ENCODE data around the gene KLF16. TPM values are rescaled to one million over a fixed set of nuclear protein-coding genes. Genes with fewer than 3 reads are reported as not detected.

The KLF16 gene
- total and polyA plus RNA-seq, 10 of the 15 experiments (the other 5 are each of a cell fraction or from before 2014, with no cell fraction given), result 0.03 to 41.2 (median 2.6) TPM

DNA sequence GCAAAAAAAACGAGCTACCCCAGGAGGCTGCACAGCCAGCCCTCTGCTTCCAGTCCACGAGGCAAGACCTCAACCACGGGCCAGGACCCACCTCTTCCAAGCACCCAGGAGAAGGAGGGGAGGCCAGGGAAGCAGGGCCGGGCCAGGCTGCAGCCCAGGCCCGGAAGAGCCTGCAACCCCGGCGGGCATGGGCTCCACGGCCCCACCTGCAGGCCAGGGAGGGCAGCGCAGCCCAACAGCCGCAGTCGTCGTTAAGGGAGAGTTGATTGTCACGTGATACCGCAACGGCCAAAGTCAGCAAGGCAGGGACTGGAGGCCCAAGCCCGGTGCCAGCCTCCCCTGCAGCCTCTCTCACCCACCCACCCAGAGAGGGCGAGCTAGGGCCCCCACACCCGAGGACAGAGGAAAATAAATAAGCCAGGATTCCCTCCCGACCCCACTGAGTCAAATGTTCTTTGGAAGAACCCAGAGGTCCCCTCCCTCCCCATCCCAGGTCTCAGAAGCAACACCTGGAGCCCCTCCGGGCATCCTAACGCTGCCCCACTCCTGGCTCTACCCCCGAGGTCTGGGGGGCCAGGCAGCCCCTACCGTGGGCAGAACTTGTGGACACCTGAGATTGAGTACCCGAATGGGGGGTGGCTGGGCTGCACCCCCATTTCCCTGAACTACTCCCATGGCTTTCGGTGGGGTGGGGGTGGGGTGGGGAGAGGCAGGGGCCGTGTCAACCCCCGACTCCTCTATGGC, 9.9 kb downstream of the KLF16 start (continued):
- TF ChIP-seq, protein P1, sequence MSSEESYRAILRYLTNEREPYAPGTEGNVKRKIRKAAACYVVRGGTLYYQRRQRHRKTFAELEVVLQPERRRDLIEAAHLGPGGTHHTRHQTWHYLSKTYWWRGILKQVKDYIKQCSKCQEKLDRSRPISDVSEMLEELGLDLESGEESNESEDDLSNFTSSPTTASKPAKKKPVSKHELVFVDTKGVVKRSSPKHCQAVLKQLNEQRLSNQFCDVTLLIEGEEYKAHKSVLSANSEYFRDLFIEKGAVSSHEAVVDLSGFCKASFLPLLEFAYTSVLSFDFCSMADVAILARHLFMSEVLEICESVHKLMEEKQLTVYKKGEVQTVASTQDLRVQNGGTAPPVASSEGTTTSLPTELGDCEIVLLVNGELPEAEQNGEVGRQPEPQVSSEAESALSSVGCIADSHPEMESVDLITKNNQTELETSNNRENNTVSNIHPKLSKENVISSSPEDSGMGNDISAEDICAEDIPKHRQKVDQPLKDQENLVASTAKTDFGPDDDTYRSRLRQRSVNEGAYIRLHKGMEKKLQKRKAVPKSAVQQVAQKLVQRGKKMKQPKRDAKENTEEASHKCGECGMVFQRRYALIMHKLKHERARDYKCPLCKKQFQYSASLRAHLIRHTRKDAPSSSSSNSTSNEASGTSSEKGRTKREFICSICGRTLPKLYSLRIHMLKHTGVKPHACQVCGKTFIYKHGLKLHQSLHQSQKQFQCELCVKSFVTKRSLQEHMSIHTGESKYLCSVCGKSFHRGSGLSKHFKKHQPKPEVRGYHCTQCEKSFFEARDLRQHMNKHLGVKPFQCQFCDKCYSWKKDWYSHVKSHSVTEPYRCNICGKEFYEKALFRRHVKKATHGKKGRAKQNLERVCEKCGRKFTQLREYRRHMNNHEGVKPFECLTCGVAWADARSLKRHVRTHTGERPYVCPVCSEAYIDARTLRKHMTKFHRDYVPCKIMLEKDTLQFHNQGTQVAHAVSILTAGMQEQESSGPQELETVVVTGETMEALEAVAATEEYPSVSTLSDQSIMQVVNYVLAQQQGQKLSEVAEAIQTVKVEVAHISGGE (CRISPR knock-in tag; IDR thresholded peaks at IDR 0.05), result 0 out of 2 replicates have a peak, but pooled peaks have one; percentile 25
- TF ChIP-seq SUZ12 (IDR thresholded peaks at IDR 0.05; ENCODE audit: unreplicated experiment) (no peak), RFX5 (IDR thresholded peaks at IDR 0.05; ENCODE audit: low read depth, low read length) (no peak), JUND (IDR thresholded peaks at IDR 0.05; ENCODE audit: low read depth, low read length) (no peak), ETV6 (conservative IDR thresholded peaks at IDR 0.05 in 1 of 2, IDR thresholded peaks at IDR 0.05 in 1 of 2; ENCODE audit: borderline replicate concordance in 1 of 2, low read depth in 1 of 2) (no peak), EZH2 (IDR thresholded peaks at IDR 0.05; ENCODE audit: borderline replicate concordance, control insufficient read depth, low read depth, low read length) (no peak), IKZF2 (IDR thresholded peaks at IDR 0.05) (peak in 1 of 2 experiments; percentile 35; a peak in 1 of 4 replicates), ZNF384 (IDR thresholded peaks at IDR 0.05; ENCODE audit: borderline replicate concordance, low read depth, low read length) (no peak), SP1 (IDR thresholded peaks at IDR 0.05; ENCODE audit: low read depth, low read length) (no peak), CREB1 (IDR thresholded peaks at IDR 0.05; ENCODE audit: low read depth) (no peak), SPI1 (IDR thresholded peaks at IDR 0.05; ENCODE audit: borderline replicate concordance, insufficient read depth, low read depth, low read length) (no peak)
- TF ChIP-seq, protein P2, sequence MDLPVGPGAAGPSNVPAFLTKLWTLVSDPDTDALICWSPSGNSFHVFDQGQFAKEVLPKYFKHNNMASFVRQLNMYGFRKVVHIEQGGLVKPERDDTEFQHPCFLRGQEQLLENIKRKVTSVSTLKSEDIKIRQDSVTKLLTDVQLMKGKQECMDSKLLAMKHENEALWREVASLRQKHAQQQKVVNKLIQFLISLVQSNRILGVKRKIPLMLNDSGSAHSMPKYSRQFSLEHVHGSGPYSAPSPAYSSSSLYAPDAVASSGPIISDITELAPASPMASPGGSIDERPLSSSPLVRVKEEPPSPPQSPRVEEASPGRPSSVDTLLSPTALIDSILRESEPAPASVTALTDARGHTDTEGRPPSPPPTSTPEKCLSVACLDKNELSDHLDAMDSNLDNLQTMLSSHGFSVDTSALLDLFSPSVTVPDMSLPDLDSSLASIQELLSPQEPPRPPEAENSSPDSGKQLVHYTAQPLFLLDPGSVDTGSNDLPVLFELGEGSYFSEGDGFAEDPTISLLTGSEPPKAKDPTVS (IDR thresholded peaks at IDR 0.05; ENCODE audit: low read depth, low read length), result 0 out of 2 replicates have a peak, but pooled peaks have one; percentile 31
- TF ChIP-seq, protein P3, sequence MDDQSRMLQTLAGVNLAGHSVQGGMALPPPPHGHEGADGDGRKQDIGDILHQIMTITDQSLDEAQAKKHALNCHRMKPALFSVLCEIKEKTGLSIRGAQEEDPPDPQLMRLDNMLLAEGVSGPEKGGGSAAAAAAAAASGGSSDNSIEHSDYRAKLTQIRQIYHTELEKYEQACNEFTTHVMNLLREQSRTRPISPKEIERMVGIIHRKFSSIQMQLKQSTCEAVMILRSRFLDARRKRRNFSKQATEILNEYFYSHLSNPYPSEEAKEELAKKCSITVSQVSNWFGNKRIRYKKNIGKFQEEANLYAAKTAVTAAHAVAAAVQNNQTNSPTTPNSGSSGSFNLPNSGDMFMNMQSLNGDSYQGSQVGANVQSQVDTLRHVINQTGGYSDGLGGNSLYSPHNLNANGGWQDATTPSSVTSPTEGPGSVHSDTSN (IDR thresholded peaks at IDR 0.05; ENCODE audit: insufficient replicate concordance, low read depth, low read length), result no peak
- TF ChIP-seq, protein P4, sequence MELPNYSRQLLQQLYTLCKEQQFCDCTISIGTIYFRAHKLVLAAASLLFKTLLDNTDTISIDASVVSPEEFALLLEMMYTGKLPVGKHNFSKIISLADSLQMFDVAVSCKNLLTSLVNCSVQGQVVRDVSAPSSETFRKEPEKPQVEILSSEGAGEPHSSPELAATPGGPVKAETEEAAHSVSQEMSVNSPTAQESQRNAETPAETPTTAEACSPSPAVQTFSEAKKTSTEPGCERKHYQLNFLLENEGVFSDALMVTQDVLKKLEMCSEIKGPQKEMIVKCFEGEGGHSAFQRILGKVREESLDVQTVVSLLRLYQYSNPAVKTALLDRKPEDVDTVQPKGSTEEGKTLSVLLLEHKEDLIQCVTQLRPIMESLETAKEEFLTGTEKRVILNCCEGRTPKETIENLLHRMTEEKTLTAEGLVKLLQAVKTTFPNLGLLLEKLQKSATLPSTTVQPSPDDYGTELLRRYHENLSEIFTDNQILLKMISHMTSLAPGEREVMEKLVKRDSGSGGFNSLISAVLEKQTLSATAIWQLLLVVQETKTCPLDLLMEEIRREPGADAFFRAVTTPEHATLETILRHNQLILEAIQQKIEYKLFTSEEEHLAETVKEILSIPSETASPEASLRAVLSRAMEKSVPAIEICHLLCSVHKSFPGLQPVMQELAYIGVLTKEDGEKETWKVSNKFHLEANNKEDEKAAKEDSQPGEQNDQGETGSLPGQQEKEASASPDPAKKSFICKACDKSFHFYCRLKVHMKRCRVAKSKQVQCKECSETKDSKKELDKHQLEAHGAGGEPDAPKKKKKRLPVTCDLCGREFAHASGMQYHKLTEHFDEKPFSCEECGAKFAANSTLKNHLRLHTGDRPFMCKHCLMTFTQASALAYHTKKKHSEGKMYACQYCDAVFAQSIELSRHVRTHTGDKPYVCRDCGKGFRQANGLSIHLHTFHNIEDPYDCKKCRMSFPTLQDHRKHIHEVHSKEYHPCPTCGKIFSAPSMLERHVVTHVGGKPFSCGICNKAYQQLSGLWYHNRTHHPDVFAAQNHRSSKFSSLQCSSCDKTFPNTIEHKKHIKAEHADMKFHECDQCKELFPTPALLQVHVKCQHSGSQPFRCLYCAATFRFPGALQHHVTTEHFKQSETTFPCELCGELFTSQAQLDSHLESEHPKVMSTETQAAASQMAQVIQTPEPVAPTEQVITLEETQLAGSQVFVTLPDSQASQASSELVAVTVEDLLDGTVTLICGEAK (IDR thresholded peaks at IDR 0.05; ENCODE audit: borderline replicate concordance), result no peak
- TF ChIP-seq, protein P5, sequence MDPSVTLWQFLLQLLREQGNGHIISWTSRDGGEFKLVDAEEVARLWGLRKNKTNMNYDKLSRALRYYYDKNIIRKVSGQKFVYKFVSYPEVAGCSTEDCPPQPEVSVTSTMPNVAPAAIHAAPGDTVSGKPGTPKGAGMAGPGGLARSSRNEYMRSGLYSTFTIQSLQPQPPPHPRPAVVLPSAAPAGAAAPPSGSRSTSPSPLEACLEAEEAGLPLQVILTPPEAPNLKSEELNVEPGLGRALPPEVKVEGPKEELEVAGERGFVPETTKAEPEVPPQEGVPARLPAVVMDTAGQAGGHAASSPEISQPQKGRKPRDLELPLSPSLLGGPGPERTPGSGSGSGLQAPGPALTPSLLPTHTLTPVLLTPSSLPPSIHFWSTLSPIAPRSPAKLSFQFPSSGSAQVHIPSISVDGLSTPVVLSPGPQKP (IDR thresholded peaks at IDR 0.05; ENCODE audit: low read depth, low read length), result no peak
